B cell (primary cell): ENCODE results near the gene ADAMTSL5. TPM values are rescaled to one million over a fixed set of nuclear protein-coding genes. Genes with fewer than 3 reads are reported as not detected.

Source experiments
- ATAC-seq: fragments of 200-7000 bp; cut with Tn5 transposase; one replicate; pipeline ENCODE4 v1.10.0; 2021; ENCODE audit warnings: low read depth, mild to moderate bottlenecking, moderate number of reproducible peaks, moderate library complexity
- CTCF ChIA-PET: fragments of 350-600 bp; sonication (Branson Sonifier 250); formaldehyde crosslinking; loops from one replicate; lab custom pipeline; 2021; ENCODE audit warnings: antibody characterized with exemption, inconsistent platforms; lab: Charles Lee
- POLR2A ChIA-PET: fragments of 350-600 bp; sonication (Branson Sonifier 250); formaldehyde crosslinking; loops from one replicate; lab custom pipeline; 2021; ENCODE audit warnings: antibody characterized with exemption; lab: Charles Lee
- DNase-seq: peaks from one replicate; pipeline ENCODE4 v3.0.0; 2013
- H2AFZ ChIP-seq: 2 replicates; pipeline ENCODE4 v1.6.1; 2012; ENCODE audit warnings: mild to moderate bottlenecking, low read depth, low read length; ENCODE audit not compliant: insufficient read depth, poor library complexity, severe bottlenecking
- H3K27ac ChIP-seq, 2 donors: 1 replicate in 1 of 2; 2 replicates in 1 of 2; pipeline ENCODE4 v1.5.1; 2012 to 2013; ENCODE audit warnings: low read length in 2 of 2, mild to moderate bottlenecking in 2 of 2, moderate library complexity in 1 of 2
- H3K27me3 ChIP-seq, 4 experiments: fragments of 200-600 bp in 1 of 4; sonication (generic) in 1 of 4; replicated peaks in 1 of 4; 1 replicate in 2 of 4; 2 replicates in 2 of 4; pipeline versions ENCODE4 v1.6.1 to v1.7.0; 2013 to 2016; ENCODE audit warnings: low read length in 3 of 4, mild to moderate bottlenecking in 2 of 4, mixed read lengths in 1 of 4, moderate library complexity in 1 of 4; ENCODE audit not compliant: insufficient read depth in 4 of 4, control insufficient read depth in 3 of 4; ENCODE audit errors: control extremely low read depth in 1 of 4
- H3K36me3 ChIP-seq, 2 experiments: replicated peaks in 1 of 2; 1 replicate in 1 of 2; 2 replicates in 1 of 2; pipeline versions ENCODE4 v1.6.1 to v1.7.1; 2013; ENCODE audit warnings: low read length in 1 of 2; ENCODE audit not compliant: insufficient read depth in 2 of 2, control insufficient read depth in 1 of 2; ENCODE audit errors: control extremely low read depth in 1 of 2, extremely low read depth in 1 of 2
- H3K4me1 ChIP-seq, 2 donors: fragments of 200-600 bp in 1 of 2; sonication (generic) in 1 of 2; 1 replicate in 1 of 2; 2 replicates in 1 of 2; pipeline versions ENCODE4 v1.5.1 to v1.6.1; 2013 to 2017; ENCODE audit warnings: low read length in 2 of 2; ENCODE audit not compliant: control insufficient read depth in 2 of 2, insufficient read depth in 2 of 2
- H3K4me2 ChIP-seq: replicated peaks from 2 replicates; pipeline ENCODE3; 2012; ENCODE audit warnings: mild to moderate bottlenecking, low read depth, low read length; ENCODE audit not compliant: poor library complexity, severe bottlenecking
- H3K4me3 ChIP-seq, 5 experiments: fragments of 200-600 bp in 1 of 5; sonication (generic) in 1 of 5; 1 replicate in 3 of 5; 2 replicates in 2 of 5; pipeline versions ENCODE4 v1.5.1 to v1.7.0; 2011 to 2016; ENCODE audit warnings: low read length in 4 of 5, mild to moderate bottlenecking in 4 of 5, low read depth in 2 of 5, control low read depth in 1 of 5, moderate library complexity in 1 of 5; ENCODE audit not compliant: insufficient read depth in 1 of 5; ENCODE audit errors: control extremely low read depth in 1 of 5, extremely low read depth in 1 of 5
- H3K79me2 ChIP-seq: fragments of 200-600 bp; sonication (generic); one replicate; pipeline ENCODE4 v1.6.0; 2016; ENCODE audit warnings: low read length; ENCODE audit not compliant: control insufficient read depth, insufficient read depth
- H3K9ac ChIP-seq: fragments of 200-600 bp; sonication (generic); 2 replicates; pipeline ENCODE4 v1.6.1; 2017; ENCODE audit warnings: mild to moderate bottlenecking, low read length, moderate library complexity
- H3K9me3 ChIP-seq, 3 donors: one replicate each; pipeline versions ENCODE4 v1.6.1 to v1.7.1; 2013; ENCODE audit warnings: low read length in 2 of 3; ENCODE audit not compliant: control insufficient read depth in 2 of 3, insufficient read depth in 1 of 3; ENCODE audit errors: control extremely low read depth in 1 of 3
- H4K20me1 ChIP-seq: 2 replicates; pipeline ENCODE4 v1.6.0; 2012; ENCODE audit warnings: mild to moderate bottlenecking, low read length; ENCODE audit not compliant: insufficient read depth, control insufficient read depth, poor library complexity, severe bottlenecking
- H3K27ac Mint-ChIP-seq: one replicate; pipeline ENCODE4 v1.8.0; 2021; ENCODE audit warnings: mixed read lengths
- H3K27me3 Mint-ChIP-seq: one replicate; pipeline ENCODE4 v1.8.0; 2021; ENCODE audit warnings: mixed read lengths
- H3K4me1 Mint-ChIP-seq: one replicate; pipeline ENCODE4 v1.8.0; 2021; ENCODE audit warnings: mixed read lengths
- H3K4me3 Mint-ChIP-seq: one replicate; pipeline ENCODE4 v1.8.0; 2021; ENCODE audit warnings: mixed read lengths
- H3K9me3 Mint-ChIP-seq: one replicate; pipeline ENCODE4 v1.8.0; 2022; ENCODE audit warnings: mixed read lengths; ENCODE audit not compliant: insufficient read depth
- EZH2 ChIP-seq: IDR thresholded peaks from 2 replicates; pipeline ENCODE4 v1.6.1; 2012; ENCODE audit warnings: borderline replicate concordance, low read depth, mild to moderate bottlenecking, moderate library complexity, low read length; ENCODE audit not compliant: insufficient read depth, poor library complexity, severe bottlenecking
- WGBS: methylation state at CpG from one replicate; pipeline ENCODE4 v1.1.5; 2013; ENCODE audit warnings: missing lambda C conversion rate; ENCODE audit not compliant: insufficient coverage; 5-methylcytosine and 5-hydroxymethylcytosine counted together
- intact Hi-C: fragments of 100-400 bp; cut with micrococcal nuclease; formaldehyde crosslinking; loops from one replicate; pipeline ENCODE4 v1.10.0; 2022
- polyA plus RNA-seq: library from polyadenylated mRNA; depleted of rRNA; stranded (reverse); fragments of >200 nt; gene quantifications from 2 replicates; pipeline ENCODE4 v1.2.3, GENCODE V29; 2012
- total RNA-seq, 2 donors: library from RNA; stranded (reverse); fragments of 120-200 nt in 1 of 2; gene quantifications; 1 replicate in 1 of 2; 2 replicates in 1 of 2; pipeline versions ENCODE4 v1.2.3 to v1.2.4, GENCODE V29; 2013 to 2022
- TF ChIP-seq, protein P1 (sequence below): fragments of 200-600 bp; IDR thresholded peaks from one replicate; pipeline ENCODE4 v1.8.0; 2022; ENCODE audit warnings: antibody characterized with exemption, mild to moderate bottlenecking

ADAMTSL5 gene
- total and polyA plus RNA-seq, 2 donors (not counting 1 experiment from before 2014, with no cell fraction given), result 0.09 TPM; not detected in 1

- Histone ChIP-seq H3K36me3 (no peaks in the 10 kb centered on the region), H2AFZ (no peak overlapping the region), H3K4me1 (peaks cover 3 to 7% of the 10 kb centered on the region in 2 donors), H3K4me3 (no peak overlapping the region), H3K9me3 (peaks cover 0 to 23% (median 0%) of the 10 kb centered on the region in 3 donors), H3K79me2 (no peaks in the 10 kb centered on the region), H3K27ac (no peak overlapping the region), H3K9ac (no peak overlapping the region), H4K20me1 (no peaks in the 10 kb centered on the region), H3K27me3 (peaks cover 0 to 37% (median 13%) of the 10 kb centered on the region in 4 experiments), H3K4me2 (no peak overlapping the region)
- WGBS, result 87% methylated on average over 3 of the region's 4 CpGs
- Mint-ChIP-seq H3K4me3 (no peak overlapping the region), H3K27ac (no peak overlapping the region), H3K9me3 (no peaks in the 10 kb centered on the region), H3K27me3 (peaks cover 28% of the 10 kb centered on the region), H3K4me1 (no peaks in the 10 kb centered on the region)
- ATAC-seq, result no peak
- intact Hi-C loops, result no loop called here
- ChIA-PET CTCF (interaction anchor here (0.6 kb wide), 1 partner anchor 54 kb away, joined by 4 read pairs; no protein-coding TSS in a partner anchor), POLR2A (no interaction called here)
- TF ChIP-seq, protein P1, sequence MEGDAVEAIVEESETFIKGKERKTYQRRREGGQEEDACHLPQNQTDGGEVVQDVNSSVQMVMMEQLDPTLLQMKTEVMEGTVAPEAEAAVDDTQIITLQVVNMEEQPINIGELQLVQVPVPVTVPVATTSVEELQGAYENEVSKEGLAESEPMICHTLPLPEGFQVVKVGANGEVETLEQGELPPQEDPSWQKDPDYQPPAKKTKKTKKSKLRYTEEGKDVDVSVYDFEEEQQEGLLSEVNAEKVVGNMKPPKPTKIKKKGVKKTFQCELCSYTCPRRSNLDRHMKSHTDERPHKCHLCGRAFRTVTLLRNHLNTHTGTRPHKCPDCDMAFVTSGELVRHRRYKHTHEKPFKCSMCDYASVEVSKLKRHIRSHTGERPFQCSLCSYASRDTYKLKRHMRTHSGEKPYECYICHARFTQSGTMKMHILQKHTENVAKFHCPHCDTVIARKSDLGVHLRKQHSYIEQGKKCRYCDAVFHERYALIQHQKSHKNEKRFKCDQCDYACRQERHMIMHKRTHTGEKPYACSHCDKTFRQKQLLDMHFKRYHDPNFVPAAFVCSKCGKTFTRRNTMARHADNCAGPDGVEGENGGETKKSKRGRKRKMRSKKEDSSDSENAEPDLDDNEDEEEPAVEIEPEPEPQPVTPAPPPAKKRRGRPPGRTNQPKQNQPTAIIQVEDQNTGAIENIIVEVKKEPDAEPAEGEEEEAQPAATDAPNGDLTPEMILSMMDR, result no peak
- TF ChIP-seq EZH2, result no peak
- DNase-seq, result no peak
These were observed 5.7 kb upstream of the ADAMTSL5 start for GRCh38 chr19:1518471-1518870.

DNA sequence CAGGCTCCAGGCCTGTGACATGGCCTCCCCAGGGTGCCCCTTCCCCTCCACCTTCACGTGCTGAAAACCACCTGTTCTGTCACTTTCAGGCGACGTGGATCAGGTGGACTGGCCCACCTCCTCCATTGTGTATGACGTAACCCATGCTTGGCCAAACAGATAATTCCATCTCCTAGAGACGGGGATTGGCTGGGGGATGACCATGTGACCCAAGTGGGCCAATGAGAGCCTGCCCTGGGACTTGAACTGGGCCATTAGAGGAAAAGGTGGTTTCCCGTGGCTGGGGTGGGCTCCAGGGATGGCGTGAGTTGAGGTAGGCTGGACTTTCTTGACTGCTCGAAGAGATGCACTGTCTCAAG is 3.6 kb upstream of the ADAMTSL5 start:
- 90% methylated on average over 8 of the region's 8 CpGs for whole genome bisulfite sequencing

More for the DNA sequence above, 3.6 kb upstream of the ADAMTSL5 start:
- Histone ChIP-seq H3K36me3 (no peaks in the 10 kb centered on the region), H3K79me2 (no peaks in the 10 kb centered on the region), H4K20me1 (no peaks in the 10 kb centered on the region), H3K9ac (no peak overlapping the region), H3K9me3 (peaks cover 0 to 28% (median 0%) of the 10 kb centered on the region in 3 donors), H3K27ac (no peak overlapping the region), H3K4me1 (peaks cover 9 to 13% of the 10 kb centered on the region in 2 donors), H3K4me3 (no peak overlapping the region), H2AFZ (no peak overlapping the region), H3K27me3 (peaks cover 0 to 41% (median 11%) of the 10 kb centered on the region in 4 experiments), H3K4me2 (no peak overlapping the region)
- no peak for TF ChIP-seq EZH2
- TF ChIP-seq, protein P1, result no peak
- POLR2A ChIA-PET, result no interaction called here
- no peak for ATAC-seq
- Mint-ChIP-seq H3K27me3 (peaks cover 22% of the 10 kb centered on the region), H3K4me3 (no peak overlapping the region), H3K4me1 (peaks cover 5% of the 10 kb centered on the region), H3K9me3 (no peaks in the 10 kb centered on the region), H3K27ac (no peak overlapping the region)
- no peak for DNase-seq
- intact Hi-C loops, result no loop called here
- CTCF ChIA-PET, result no interaction called here
